Heart left ventricle (tissue), 13 donors: ENCODE measurements around the gene SERINC3.

ENCODE experiments used
- POLR2A ChIP-seq, 2 donors: fragments of 450-650 bp; IDR thresholded peaks; one replicate each; pipeline ENCODE4 v1.6.1; 2017; ENCODE audit warnings: antibody characterized with exemption in 2 of 2, mild to moderate bottlenecking in 2 of 2, moderate library complexity in 2 of 2
- TF ChIP-seq, protein P1 (sequence below), 12 donors: fragments of 200-600 bp; sonication (generic) in 4 of 12; IDR thresholded peaks; one replicate each; pipeline versions ENCODE4 v1.5.0 to v1.8.0; 2018 to 2022; ENCODE audit warnings: antibody characterized with exemption in 12 of 12, mild to moderate bottlenecking in 5 of 12
- donor health status: ischemic (EF 13 %, LVEDD 7.1; RV severe dilation, severe dysfunction).
- donor health status: DM: no; HTN: yes; CAD: no.
- donor health status: DM: no; HTN: no; CAD: no.
- donor health status: ischemic (EF 25% LVEDD 6.9; RV normal size, moderate dysfunction).
- donor health status: ischemic (EF 25% LVEDD 5.7; RV mildly dilated, moderate dysfunction).
- donor health status: ischemic (EF 35%, LVEDD 5.7; RV mildly dilated, moderate dysfunction).
- donor health status: nonischemic (EF 11% LVEDD 7.7; RV severe dilation, severe dysfunction).
- donor health status: DM: yes; HTN: yes; CAD: no.
- donor health status: PGD.
- donor health status: ischemic (EF 29% LVEDD 5.4; RV normal size, mild dysfunction).
- donor health status: nonischemic (EF 23%, LVEDD 6.1; RV moderate dilation, normal function).

DNA sequence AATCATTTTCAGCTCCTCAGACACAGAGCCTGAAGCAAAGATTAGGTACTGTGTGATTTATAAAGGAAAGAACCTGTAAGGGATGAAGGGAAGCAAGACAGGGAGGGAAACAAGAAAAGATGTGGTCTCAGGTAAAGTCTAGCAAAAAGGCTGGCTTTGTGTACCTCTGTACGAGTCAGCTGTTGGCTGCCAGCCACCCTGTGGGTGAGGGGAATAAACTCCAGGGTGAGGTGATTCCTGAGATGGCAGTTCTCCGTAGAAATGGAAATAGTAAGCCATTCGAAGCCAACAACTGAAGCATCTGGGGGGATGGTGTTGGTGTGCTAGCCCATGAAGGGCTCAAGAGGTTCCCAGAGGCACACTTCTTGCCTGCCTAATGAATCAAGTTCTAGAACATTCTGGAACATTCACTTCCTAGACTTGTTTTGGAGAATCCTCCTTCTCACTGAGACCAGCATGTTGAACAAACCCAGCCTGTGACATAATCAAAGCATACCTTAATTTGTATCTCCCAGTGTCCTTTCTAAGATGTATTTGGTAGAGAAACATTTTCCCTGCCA is 56.8 kb downstream of the SERINC3 start:
- TF ChIP-seq, protein P1, sequence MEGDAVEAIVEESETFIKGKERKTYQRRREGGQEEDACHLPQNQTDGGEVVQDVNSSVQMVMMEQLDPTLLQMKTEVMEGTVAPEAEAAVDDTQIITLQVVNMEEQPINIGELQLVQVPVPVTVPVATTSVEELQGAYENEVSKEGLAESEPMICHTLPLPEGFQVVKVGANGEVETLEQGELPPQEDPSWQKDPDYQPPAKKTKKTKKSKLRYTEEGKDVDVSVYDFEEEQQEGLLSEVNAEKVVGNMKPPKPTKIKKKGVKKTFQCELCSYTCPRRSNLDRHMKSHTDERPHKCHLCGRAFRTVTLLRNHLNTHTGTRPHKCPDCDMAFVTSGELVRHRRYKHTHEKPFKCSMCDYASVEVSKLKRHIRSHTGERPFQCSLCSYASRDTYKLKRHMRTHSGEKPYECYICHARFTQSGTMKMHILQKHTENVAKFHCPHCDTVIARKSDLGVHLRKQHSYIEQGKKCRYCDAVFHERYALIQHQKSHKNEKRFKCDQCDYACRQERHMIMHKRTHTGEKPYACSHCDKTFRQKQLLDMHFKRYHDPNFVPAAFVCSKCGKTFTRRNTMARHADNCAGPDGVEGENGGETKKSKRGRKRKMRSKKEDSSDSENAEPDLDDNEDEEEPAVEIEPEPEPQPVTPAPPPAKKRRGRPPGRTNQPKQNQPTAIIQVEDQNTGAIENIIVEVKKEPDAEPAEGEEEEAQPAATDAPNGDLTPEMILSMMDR (IDR thresholded peaks at IDR 0.05), result no peak
- TF ChIP-seq POLR2A (IDR thresholded peaks at IDR 0.05), result no peak
